ENCODE measurements around the gene CWC22. TPM values are rescaled to one million over a fixed set of nuclear protein-coding genes. Genes with fewer than 3 reads are reported as not detected.
"Not testable (repeated sequence)": the region's sequence is repeated elsewhere in the genome, so short reads cannot be mapped to it uniquely, and the experiment has no call there.

CWC22 gene
- polyA plus RNA-seq (ENCODE audit: insufficient read length in 4 of 4): 10 to 100 TPM; 34.1 to 42.4 (median 40.7) TPM

- DNase-seq (ENCODE audit: low read depth in 4 of 4, low spot score in 3 of 4): peak; percentile 87 to 94 (median 90)
Measured at GRCh38 chr2:180006781-180007579, at the start of gene CWC22. Gene CWC22, minus strand, starts transcription at chr2:180007297. Its CDS starts 13,956 bp downstream, at chr2:179993341.

GRCh38 chr2:180056367-180057118 lies 49.4 kb upstream of the CWC22 start:
- DNase-seq (ENCODE audit: low read depth in 4 of 4, low spot score in 3 of 4): no peak

DNA sequence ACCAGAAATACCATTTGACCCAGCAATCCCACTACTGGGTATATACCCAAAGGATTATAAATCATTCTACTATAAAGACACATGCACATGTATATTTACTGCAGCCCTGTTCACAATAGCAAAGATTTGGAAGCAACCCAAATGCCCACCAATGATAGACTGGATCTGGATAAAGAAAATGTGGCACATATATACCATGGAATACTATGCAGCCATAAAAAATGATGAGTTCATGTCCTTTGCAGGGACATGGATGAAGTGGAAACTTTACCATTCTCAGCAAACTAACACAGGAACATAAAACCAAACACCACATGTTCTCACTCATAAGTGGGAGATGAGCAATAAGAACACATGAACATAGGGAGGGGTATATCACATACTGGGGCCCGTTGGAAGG lies 47.5 kb upstream of the CWC22 start:
- not testable (repeated sequence) for DNase-seq (ENCODE audit: low read depth in 4 of 4, low spot score in 3 of 4)

DNA sequence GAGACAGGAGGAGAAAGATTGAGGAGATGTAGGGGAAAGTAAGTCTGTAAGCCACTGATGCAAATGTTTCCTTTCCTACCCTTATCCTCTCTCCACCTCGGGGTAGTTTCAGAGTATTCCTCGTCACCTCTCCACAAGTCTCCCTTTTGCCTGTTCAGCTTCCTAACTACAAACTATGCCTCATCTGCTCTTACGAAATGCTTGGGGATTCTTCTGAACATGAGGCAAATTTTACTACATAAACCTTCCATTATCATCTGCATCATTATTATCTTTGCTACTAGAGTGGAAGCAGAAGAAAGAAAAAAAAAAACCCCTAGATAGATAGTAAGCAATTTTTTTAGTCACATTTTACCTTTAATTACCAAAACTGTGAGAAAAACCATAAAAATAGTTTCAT lies 43.1 kb upstream of the CWC22 start:
- no peak for DNase-seq (ENCODE audit: low read depth in 4 of 4, low spot score in 3 of 4)

- no peak for DNase-seq (ENCODE audit: low read depth in 4 of 4, low spot score in 3 of 4)
Measured at GRCh38 chr2:180048251-180048650, 41.2 kb upstream of the CWC22 start.

DNA sequence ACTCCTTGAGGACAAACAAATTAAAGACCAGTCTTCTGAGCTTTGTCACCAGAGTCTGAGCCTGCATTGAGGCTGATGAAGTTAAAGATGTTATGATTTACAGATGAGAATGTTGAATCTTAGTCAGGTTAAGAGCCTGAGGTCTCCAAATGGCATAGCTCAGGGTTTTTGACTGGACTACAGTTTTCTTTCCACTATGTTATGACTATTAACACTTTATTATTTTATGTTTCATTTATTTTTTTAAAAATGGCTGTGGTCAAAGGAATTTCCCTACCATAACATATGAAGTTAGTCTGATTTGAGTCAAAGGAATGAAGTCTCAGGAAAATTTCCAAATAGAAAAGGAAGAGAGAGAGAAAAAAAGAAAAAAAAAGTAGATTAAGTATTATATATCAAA lies 39.7 kb upstream of the CWC22 start:
- no peak for DNase-seq (ENCODE audit: low read depth in 4 of 4, low spot score in 3 of 4)

- no peak for DNase-seq (ENCODE audit: low read depth in 4 of 4, low spot score in 3 of 4)
Measured at GRCh38 chr2:180046202-180046601, 39.1 kb upstream of the CWC22 start.

- no peak for DNase-seq (ENCODE audit: low read depth in 4 of 4, low spot score in 3 of 4)
Measured at GRCh38 chr2:180040146-180040925, 33.2 kb upstream of the CWC22 start.

DNA sequence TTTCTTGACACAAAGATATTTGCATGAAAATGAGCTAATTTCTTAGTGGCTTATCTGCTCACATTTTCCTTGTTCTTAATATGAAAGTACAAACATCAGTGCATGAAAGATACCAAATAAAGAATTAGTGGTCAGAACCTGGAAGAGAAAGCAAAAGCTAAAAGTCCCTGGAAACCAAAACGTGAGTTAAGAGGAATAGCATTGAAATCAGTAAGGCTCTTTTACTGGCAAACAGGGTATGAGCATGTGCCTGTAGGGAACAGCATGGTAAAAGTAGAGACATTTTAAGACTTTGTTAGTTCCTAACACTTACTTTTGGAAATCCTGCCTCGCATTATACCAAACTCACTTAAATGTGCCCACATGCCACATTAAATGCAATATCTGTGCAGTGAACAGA lies 31.9 kb upstream of the CWC22 start:
- DNase-seq (ENCODE audit: low read depth in 4 of 4, low spot score in 3 of 4): no peak

GRCh38 chr2:180033993-180034894 lies 27.1 kb upstream of the CWC22 start:
- DNase-seq (ENCODE audit: low read depth in 4 of 4, low spot score in 3 of 4): peak; percentile 13 to 30 (median 22)

GRCh38 chr2:180029575-180029974 lies 22.5 kb upstream of the CWC22 start:
- no peak for DNase-seq (ENCODE audit: low read depth in 4 of 4, low spot score in 3 of 4)

DNA sequence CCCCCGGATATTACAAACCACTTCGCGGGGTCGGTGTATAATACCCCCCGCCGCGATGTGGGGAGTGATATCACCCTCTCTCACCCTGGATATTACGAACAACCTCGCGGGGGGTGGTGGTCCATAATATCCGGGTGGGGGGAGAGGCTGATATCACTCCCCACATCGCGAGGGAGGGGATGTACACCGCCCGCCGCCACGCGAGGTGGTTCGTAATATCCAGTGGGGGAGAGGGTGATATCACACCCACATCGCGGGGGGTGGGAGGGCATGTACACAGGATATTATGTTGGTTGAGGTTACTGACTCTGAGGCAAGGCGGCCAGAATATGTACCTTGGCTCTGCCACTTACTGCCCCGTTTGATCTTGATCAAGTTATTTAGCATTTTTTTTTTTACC lies 14.8 kb upstream of the CWC22 start:
- no peak for DNase-seq (ENCODE audit: low read depth in 4 of 4, low spot score in 3 of 4)

DNA sequence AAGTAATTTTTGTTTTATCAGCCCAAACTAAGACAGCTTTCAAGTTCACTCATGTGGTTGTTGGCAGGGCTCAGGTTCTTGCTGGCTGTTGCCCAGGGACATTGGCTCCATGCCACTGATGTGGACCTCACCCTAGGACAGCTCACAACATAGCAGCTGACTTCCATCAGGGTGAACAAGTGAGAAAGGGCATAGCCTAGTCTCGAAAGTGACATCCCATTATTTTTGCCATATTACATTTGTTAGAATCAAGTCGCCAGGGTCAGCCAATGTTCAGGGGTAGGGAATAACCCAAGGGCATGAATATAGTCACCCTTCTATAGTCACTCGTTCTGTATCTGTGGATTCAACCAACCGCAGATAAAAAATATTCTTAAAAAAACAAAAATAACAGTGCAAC lies 10.7 kb upstream of the CWC22 start:
- DNase-seq (ENCODE audit: low read depth in 4 of 4, low spot score in 3 of 4): no peak

DNA sequence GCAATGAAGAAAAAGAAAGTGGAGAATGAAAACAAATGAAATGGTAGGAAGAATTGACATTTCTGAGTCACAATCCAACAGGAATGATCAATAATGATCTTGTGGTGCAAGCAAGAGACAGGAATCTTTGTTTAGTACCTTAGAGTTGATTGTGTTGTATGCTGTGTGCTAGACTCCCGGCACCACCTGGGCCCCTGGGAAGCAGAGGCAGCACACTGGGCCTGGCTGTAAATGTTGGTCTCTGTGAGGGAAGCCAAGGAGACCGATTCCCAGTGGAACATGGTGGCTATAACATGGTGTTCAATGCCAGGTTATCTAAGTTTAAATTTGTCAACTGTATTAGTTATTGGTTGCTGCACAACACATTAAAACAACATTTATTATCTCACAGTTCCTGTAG lies 9.8 kb upstream of the CWC22 start:
- no peak for DNase-seq (ENCODE audit: low read depth in 4 of 4, low spot score in 3 of 4)

DNA sequence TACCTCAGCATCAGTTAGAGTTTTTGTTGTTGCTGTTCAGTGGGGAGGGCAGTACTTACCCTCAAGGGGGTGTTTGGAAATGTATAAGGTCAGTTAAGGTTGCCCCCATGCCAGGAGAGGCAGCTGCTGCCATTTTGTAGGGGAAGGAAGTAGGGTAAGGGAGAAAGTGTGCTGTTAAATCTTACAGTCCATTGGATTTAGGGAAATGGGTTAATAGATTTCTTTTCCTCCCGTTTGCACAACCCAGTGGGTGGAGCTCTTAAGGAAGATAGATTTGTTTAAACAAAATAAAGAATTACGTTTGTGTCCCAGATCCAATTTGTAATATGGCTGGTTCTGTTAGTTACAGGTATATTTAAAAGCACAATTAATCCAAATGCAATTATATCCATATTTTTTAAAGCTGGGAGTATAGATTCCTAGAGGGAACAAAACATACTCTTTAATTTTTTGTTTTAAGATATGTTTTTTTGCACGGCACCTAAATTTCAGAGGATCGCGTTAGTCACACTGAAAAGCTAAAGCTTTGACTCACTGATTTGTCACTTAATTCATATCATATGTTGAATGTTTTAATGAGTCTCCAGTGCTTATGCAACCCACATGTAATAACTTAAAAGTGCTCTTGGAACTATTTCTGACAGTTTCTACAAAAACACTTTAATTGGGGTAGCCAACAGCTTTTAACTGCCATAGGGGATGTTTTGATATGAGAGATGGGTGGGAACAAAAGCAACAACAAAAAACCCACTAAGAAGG lies 9.0 kb upstream of the CWC22 start:
- DNase-seq (ENCODE audit: low read depth in 4 of 4, low spot score in 3 of 4): no peak

DNA sequence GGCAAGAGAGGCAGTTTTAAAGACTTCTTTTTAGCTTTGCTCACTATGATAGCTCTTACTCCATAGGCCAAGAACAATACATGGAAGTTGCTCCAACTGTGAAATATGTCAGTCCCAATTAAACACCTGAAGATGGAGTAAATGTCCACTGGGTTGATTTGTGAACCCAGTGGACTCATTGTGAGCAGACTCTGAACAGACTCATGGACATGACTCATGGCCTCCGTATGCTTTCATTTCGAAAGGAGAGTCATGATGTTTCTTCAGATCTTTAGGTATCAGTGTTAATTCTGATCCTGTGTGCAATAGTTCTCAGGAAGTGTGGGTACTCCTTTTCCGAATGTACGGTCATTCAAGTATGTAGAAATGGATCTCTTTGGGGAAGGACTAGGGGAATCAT lies 5.4 kb upstream of the CWC22 start:
- DNase-seq (ENCODE audit: low read depth in 4 of 4, low spot score in 3 of 4): no peak

DNA sequence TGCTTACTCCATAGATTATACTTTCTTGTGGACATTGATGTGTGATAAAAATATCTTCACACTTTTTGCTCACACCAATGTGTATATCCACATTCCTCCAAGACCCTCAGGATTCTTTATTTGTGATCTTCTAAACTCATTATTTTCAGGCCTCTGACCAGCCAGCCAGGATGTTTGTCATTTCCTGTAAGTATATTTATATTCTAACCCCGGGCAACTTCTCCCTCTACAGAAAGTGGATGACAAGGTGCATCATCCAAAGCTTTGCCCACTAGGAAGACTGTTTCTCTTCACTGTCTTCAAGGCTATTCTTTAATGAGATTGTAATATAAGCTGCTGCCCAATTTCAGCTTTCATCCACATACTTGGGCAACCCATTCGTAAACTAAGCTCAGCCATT lies 3.6 kb upstream of the CWC22 start:
- DNase-seq (ENCODE audit: low read depth in 4 of 4, low spot score in 3 of 4): no peak

- DNase-seq (ENCODE audit: low read depth in 4 of 4, low spot score in 3 of 4): no peak
Measured at GRCh38 chr2:180006231-180006630, 866 bp downstream of the CWC22 start.

GRCh38 chr2:180005465-180005864 lies 1.6 kb downstream of the CWC22 start:
- DNase-seq (ENCODE audit: low read depth in 4 of 4, low spot score in 3 of 4): not testable (repeated sequence)
